ENCODE data around the gene LAMTOR4.

The LAMTOR4 gene

DNA sequence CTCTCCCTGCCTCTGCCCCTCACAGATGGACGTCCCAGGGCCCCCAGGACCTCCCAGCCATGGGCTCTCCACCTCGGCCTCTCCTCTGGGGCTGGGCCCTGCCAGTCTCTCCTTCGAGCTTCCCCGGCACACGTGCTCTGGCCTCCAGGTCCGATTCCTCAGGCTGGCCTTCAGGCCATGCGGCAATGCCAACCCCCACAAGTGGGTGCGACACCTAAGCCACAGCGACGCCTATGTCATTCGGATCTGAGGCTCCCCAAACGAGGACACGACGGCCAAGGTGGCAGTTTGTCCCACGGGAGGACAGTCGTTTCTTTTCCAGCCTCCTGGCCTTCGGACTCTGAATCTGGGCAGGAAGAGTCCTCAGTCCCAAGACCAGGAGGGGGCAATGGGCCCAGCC lies 42.1 kb upstream of the LAMTOR4 start:
- TF ChIP-seq, protein P1, sequence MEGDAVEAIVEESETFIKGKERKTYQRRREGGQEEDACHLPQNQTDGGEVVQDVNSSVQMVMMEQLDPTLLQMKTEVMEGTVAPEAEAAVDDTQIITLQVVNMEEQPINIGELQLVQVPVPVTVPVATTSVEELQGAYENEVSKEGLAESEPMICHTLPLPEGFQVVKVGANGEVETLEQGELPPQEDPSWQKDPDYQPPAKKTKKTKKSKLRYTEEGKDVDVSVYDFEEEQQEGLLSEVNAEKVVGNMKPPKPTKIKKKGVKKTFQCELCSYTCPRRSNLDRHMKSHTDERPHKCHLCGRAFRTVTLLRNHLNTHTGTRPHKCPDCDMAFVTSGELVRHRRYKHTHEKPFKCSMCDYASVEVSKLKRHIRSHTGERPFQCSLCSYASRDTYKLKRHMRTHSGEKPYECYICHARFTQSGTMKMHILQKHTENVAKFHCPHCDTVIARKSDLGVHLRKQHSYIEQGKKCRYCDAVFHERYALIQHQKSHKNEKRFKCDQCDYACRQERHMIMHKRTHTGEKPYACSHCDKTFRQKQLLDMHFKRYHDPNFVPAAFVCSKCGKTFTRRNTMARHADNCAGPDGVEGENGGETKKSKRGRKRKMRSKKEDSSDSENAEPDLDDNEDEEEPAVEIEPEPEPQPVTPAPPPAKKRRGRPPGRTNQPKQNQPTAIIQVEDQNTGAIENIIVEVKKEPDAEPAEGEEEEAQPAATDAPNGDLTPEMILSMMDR (IDR thresholded peaks at IDR 0.05; ENCODE audit: low read length, missing control alignments): no peak
- H3K4me3 ChIP-seq (replicated peaks; ENCODE audit: low read depth, low read length): no peak overlapping the region
- DNase-seq (ENCODE audit: low read depth): no peak

DNA sequence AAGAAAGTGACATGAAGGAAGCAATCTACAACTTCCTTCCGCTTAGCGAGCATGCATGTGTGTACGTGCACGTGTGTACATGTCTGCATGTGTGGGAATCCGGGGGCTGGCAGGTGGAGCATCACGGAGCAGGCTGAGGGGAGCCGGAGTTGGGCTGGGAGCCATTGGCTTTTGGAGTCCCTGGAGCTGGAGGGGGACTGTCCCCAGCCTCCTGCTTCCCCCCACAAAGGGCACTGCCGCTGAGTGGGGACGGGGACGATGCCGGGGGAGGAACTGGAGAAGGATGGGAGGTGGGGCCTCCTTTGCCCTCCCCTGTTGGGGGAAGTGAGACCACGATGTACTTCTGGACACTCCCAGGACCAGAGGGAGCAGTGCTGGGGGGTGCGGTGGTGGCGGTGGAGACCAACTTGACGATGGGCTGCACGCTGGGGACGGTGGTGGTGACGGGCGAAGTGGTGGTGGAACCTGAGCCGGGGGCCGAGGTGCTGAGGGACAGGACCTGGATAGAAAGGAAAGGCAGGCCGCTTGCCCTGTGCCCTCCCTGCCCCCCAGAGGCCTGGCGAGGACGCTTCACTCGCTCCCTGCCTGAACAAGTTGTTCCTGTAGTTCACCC lies 41.5 kb upstream of the LAMTOR4 start:
- no peak for DNase-seq (ENCODE audit: low read depth)
- no peak overlapping the region for H3K4me3 ChIP-seq (replicated peaks; ENCODE audit: low read depth, low read length)
- TF ChIP-seq, protein P1 (IDR thresholded peaks at IDR 0.05; ENCODE audit: low read length, missing control alignments): no peak

DNA sequence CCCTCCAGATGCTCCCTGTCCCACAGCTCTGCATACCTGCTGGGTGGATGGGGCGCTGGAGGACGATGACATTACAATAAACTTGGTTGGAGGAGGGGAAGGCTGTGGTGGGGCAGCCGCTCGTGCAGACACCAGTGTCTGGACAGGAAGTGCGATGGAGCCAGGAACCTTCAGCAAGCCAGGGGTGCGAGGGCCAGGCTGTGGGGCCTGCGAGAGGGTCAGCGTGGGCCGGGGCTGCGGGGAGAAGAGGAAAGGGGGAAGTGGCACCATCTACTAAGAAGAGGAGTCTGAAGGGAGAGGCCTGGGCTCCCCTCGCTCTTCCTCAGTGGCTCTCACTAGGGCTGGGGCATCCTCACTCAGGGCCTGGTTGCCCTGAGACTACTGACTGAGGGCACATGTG lies 40.8 kb upstream of the LAMTOR4 start:
- TF ChIP-seq, protein P1 (IDR thresholded peaks at IDR 0.05; ENCODE audit: low read length, missing control alignments): no peak
- no peak for DNase-seq (ENCODE audit: low read depth)
- H3K4me3 ChIP-seq (replicated peaks; ENCODE audit: low read depth, low read length): no peak overlapping the region

DNA sequence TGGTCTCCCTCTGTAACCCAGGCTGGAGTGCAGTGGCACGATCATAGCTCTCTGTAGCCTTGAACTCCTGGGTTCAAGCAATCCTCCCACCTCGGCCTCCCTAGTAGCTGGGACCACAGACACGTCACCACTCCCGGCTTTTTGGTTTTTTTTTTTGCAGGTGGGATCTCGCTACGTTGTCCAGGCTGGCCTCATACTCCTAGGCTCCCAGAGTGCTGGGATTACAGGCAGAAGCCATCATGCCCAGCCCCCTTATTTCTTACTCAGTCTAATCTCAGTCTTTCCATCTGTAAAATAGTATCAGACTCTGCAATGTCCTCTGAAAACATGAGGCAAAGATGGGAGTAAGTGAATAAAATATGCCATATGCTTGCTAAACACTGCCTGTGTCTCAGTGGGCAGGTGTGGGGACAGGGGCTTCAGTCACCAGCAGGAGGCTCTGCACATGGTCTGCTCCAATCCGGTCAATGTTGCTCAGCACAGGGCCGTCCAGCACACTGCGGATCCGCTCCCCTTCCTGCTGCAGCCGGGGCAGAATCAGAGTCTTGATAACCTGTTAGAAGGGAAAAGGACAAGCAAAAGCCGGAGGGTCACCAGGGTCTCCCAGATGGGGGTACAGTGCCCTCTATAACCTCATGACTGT lies 39.1 kb upstream of the LAMTOR4 start:
- no peak overlapping the region for H3K4me3 ChIP-seq (replicated peaks; ENCODE audit: low read depth, low read length)
- DNase-seq (ENCODE audit: low read depth): no peak
- TF ChIP-seq, protein P1 (IDR thresholded peaks at IDR 0.05; ENCODE audit: low read length, missing control alignments): no peak

DNA sequence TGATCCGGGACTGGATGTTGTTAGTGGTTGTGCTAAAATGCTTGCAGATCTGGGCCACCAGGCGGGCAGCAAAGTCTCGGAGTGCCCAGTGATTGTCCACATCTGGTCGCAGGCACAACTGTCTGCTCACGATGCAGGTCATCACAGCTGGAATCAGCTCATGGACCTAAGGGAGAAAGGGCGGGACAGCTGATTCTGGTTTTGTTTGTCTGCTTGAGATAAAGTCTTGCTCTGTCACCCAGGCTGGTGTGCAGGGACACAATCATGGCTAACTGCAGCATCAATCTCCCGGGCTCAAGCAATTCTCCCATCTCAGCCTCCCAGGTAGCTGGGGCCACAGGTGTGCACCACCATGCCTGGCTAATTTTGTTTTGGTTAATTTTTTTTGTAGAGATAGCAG lies 37.6 kb upstream of the LAMTOR4 start:
- no peak overlapping the region for H3K4me3 ChIP-seq (replicated peaks; ENCODE audit: low read depth, low read length)
- TF ChIP-seq, protein P1 (IDR thresholded peaks at IDR 0.05; ENCODE audit: low read length, missing control alignments): no peak
- no peak for DNase-seq (ENCODE audit: low read depth)

DNA sequence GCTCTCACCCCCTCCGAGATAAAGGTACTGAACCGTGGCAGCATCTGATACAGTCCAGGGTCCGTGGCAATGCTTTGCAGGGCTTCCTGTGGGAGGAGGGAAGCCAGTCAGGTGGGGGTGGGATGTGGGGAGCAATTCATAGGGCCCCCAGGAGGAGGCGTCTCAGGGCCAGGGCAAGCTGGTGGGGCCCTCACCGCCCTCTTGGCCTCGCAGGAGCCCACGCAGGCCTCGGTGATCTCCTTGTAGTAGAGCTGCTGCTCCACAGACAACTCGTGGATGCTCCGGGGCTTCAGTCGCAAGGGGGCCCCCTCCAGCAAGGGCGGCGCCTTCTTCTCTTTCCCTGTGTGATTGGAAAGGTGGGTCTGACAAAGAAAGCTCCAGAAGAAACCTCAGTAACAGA lies 36.8 kb upstream of the LAMTOR4 start:
- DNase-seq (ENCODE audit: low read depth): no peak
- H3K4me3 ChIP-seq (replicated peaks; ENCODE audit: low read depth, low read length): no peak overlapping the region
- TF ChIP-seq, protein P1 (IDR thresholded peaks at IDR 0.05; ENCODE audit: low read length, missing control alignments): no peak

DNA sequence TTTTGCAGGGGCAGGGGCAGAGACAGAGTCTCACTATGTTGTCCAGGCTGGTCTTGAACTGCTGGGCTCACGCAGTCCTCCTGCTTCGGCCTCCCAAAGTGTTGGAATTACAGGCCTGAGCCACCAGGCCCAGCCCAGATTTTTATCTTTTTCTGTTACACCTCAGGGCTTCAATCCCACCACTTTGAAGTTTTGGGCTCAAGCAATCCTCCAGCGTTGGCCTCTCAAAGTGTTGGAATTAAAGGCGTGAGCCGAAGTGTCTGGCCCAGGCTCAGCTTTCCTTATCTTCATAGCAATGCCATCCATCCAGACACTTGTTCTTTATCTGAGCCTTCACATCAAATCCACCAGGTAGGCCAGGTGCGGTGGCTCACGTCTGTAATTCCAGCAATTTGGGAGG lies 33.7 kb upstream of the LAMTOR4 start:
- TF ChIP-seq, protein P1 (IDR thresholded peaks at IDR 0.05; ENCODE audit: low read length, missing control alignments): no peak
- DNase-seq (ENCODE audit: low read depth): no peak

More for the DNA sequence above, 33.7 kb upstream of the LAMTOR4 start:
- H3K4me3 ChIP-seq (replicated peaks; ENCODE audit: low read depth, low read length): no peak overlapping the region

Measured in fibroblast of pulmonary artery (primary cell).